ENCODE results near the gene CTSG. TPM values are rescaled to one million over a fixed set of nuclear protein-coding genes. Genes with fewer than 3 reads are reported as not detected.

Gene CTSG
- total RNA-seq, result not detected in 2 replicates

GRCh38 chr14:24576182-24576581 is at the start of gene CTSG:
CTSG (minus strand) TSS chr14:24576250; CDS start chr14:24576223, 27 bp downstream.

GRCh38 chr14:24609655-24610344 is 33.8 kb upstream of the CTSG start, which contains the start of gene GZMH:
GZMH (minus strand) TSS chr14:24609685; CDS start chr14:24609613, 72 bp downstream.

Other genes starting within 250 kb of the CTSG start
- gene ADCY4, start 241.2 kb downstream of the CTSG start, total RNA-seq, result 30.9 and 34.2 TPM in 2 replicates
- gene RIPK3, start 236.3 kb downstream of the CTSG start, total RNA-seq, result 2.1 and 5.8 TPM in 2 replicates
- 12.5 and 20.2 TPM in 2 replicates for gene NFATC4, start 208.1 kb downstream of the CTSG start, total RNA-seq
- 11.7 and 12.9 TPM in 2 replicates for gene NYNRIN, start 177.2 kb downstream of the CTSG start, total RNA-seq
- gene CBLN3, start 146.6 kb downstream of the CTSG start, total RNA-seq, result 1.1 and 1.6 TPM in 2 replicates
- 38.4 and 39.0 TPM in 2 replicates for gene KHNYN, start 146.3 kb downstream of the CTSG start, total RNA-seq
- gene SDR39U1, start 133.5 kb downstream of the CTSG start, total RNA-seq, result 15.8 and 17.9 TPM in 2 replicates
- not detected in 2 replicates for gene CMA1, start 68.0 kb downstream of the CTSG start, total RNA-seq
- not detected in 2 replicates for gene GZMH, start 33.4 kb upstream of the CTSG start, total RNA-seq
- not detected in 2 replicates for gene GZMB, start 57.9 kb upstream of the CTSG start, total RNA-seq

Data from thoracic aorta endothelial cell (primary cell).